SK-N-SH (cell line): ENCODE measurements around the gene UNC5B. TPM values are rescaled to one million over a fixed set of nuclear protein-coding genes. Genes with fewer than 3 reads are reported as not detected.

Source experiments
- CTCF ChIA-PET: fragments of 300-600, 350-600 bp; formaldehyde crosslinking; extraction: SDS; loops from one replicate; lab custom pipeline; 2021; lab: Yijun Ruan, JAX
- POLR2A ChIA-PET: fragments of 350-600 bp; sonication (Branson Sonifier 250); formaldehyde crosslinking; extraction: SDS; loops from one replicate; lab custom pipeline; 2020; ENCODE audit warnings: antibody characterized with exemption, inconsistent platforms; lab: Yijun Ruan, JAX
- DNase-seq: peaks from one replicate; pipeline ENCODE4 v3.0.0; 2012
- H2AFZ ChIP-seq: fragments of 200-600 bp; sonication (generic); 2 replicates; pipeline ENCODE4 v1.8.1; 2016; ENCODE audit warnings: antibody characterized with exemption, mild to moderate bottlenecking, low read depth
- H3F3A ChIP-seq: fragments of 200-600 bp; sonication (generic); replicated peaks from 2 replicates; pipeline ENCODE3; 2016; ENCODE audit warnings: antibody characterized with exemption, mild to moderate bottlenecking; ENCODE audit not compliant: insufficient read depth
- H3K27ac ChIP-seq, 2 experiments: fragments of 200-500 bp in 1 of 2; fragments of 200-600 bp in 1 of 2; sonication (Bioruptor generic) in 1 of 2; sonication (generic), shearing (Covaris generic) in 1 of 2; 2 replicates each; pipeline versions ENCODE4 v1.5.1 to v1.6.1; 2014 to 2016; ENCODE audit warnings: low read depth in 2 of 2, inconsistent platforms in 1 of 2, low read length in 1 of 2, mild to moderate bottlenecking in 1 of 2, mixed read lengths in 1 of 2
- H3K27me3 ChIP-seq: fragments of 200-600 bp; sonication (generic), shearing (Covaris generic); 2 replicates; pipeline ENCODE4 v1.6.1; 2016; ENCODE audit warnings: mixed run types; ENCODE audit not compliant: insufficient read depth
- H3K36me3 ChIP-seq, 2 experiments: fragments of 200-500 bp in 1 of 2; fragments of 200-600 bp in 1 of 2; sonication (Bioruptor generic) in 1 of 2; sonication (generic) in 1 of 2; replicated peaks in 1 of 2; 2 replicates each; pipeline versions ENCODE3 to v1.5.1; 2014 to 2016; ENCODE audit warnings: low read length in 1 of 2, mild to moderate bottlenecking in 1 of 2; ENCODE audit not compliant: insufficient read depth in 2 of 2, control insufficient read depth in 1 of 2
- H3K4me1 ChIP-seq, 2 experiments: fragments of 200-500 bp in 1 of 2; fragments of 200-600 bp in 1 of 2; sonication (Bioruptor generic) in 1 of 2; sonication (generic), shearing (Covaris generic) in 1 of 2; 2 replicates each; pipeline versions ENCODE4 v1.5.1 to v1.6.1; 2014 to 2016; ENCODE audit warnings: low read depth in 1 of 2, low read length in 1 of 2, mixed run types in 1 of 2; ENCODE audit not compliant: insufficient read depth in 2 of 2, control insufficient read depth in 1 of 2
- H3K4me2 ChIP-seq: fragments of 200-600 bp; sonication (generic), shearing (Covaris generic); 2 replicates; pipeline ENCODE4 v1.6.1; 2017; ENCODE audit warnings: mixed run types
- H3K4me3 ChIP-seq, 2 experiments: fragments of 200-500 bp in 1 of 2; fragments of 200-600 bp in 1 of 2; sonication (Bioruptor generic) in 1 of 2; sonication (generic), shearing (Covaris generic) in 1 of 2; 2 replicates each; pipeline versions ENCODE4 v1.5.1 to v1.8.1; 2014 to 2016; ENCODE audit warnings: low read depth in 2 of 2, inconsistent platforms in 1 of 2, low read length in 1 of 2, mild to moderate bottlenecking in 1 of 2, mixed read lengths in 1 of 2, moderate library complexity in 1 of 2
- H3K79me2 ChIP-seq: fragments of 200-600 bp; sonication (generic); 2 replicates; pipeline ENCODE4 v1.8.1; 2017; ENCODE audit warnings: mild to moderate bottlenecking; ENCODE audit not compliant: insufficient read depth
- H3K9ac ChIP-seq: fragments of 200-600 bp; sonication (generic); 2 replicates; pipeline ENCODE4 v1.6.1; 2017; ENCODE audit warnings: mixed run types
- H3K9me2 ChIP-seq: fragments of 200-600 bp; sonication (generic); 2 replicates; pipeline ENCODE4 v1.6.1; 2017; ENCODE audit warnings: mixed run types
- H3K9me3 ChIP-seq: fragments of 200-600 bp; sonication (generic); 2 replicates; pipeline ENCODE4 v1.6.1; 2017; ENCODE audit warnings: mixed run types, mild to moderate bottlenecking, moderate library complexity
- H4K20me1 ChIP-seq: fragments of 200-600 bp; sonication (generic); 2 replicates; pipeline ENCODE4 v1.6.1; 2017; ENCODE audit warnings: mild to moderate bottlenecking, mixed run types; ENCODE audit not compliant: insufficient read depth
- CHD2 ChIP-seq: fragments of 150-350 bp; IDR thresholded peaks from 2 replicates; pipeline ENCODE4 v1.6.1; 2018; ENCODE audit warnings: low read length; ENCODE audit not compliant: partially characterized antibody
- EP300 ChIP-seq, 2 experiments: IDR thresholded peaks; 2 replicates each; pipeline versions ENCODE4 v1.4.0 to v1.6.1; 2012; ENCODE audit warnings: borderline replicate concordance in 1 of 2, low read depth in 1 of 2, low read length in 1 of 2
- FOSL2 ChIP-seq: IDR thresholded peaks from 2 replicates; pipeline ENCODE4 v1.4.0; 2012; ENCODE audit warnings: low read depth, mild to moderate bottlenecking, moderate library complexity, borderline replicate concordance
- FOXM1 ChIP-seq: IDR thresholded peaks from 2 replicates; pipeline ENCODE4 v1.4.0; 2012; ENCODE audit warnings: low read depth, mild to moderate bottlenecking
- JUND ChIP-seq: IDR thresholded peaks from 2 replicates; pipeline ENCODE4 v1.4.0; 2012
- MEF2A ChIP-seq: IDR thresholded peaks from 2 replicates; pipeline ENCODE4 v1.4.0; 2012; ENCODE audit warnings: low read depth, borderline replicate concordance
- MXI1 ChIP-seq: IDR thresholded peaks from 2 replicates; pipeline ENCODE4 v1.6.1; 2012; ENCODE audit warnings: mild to moderate bottlenecking, low read depth, low read length, improper control_type of control experiment
- NRF1 ChIP-seq: IDR thresholded peaks from 2 replicates; pipeline ENCODE4 v1.6.1; 2012; ENCODE audit warnings: low read depth, mild to moderate bottlenecking, low read length
- POLR2AphosphoS5 ChIP-seq: IDR thresholded peaks from 2 replicates; pipeline ENCODE4 v1.6.1; 2012; ENCODE audit warnings: low read depth, low read length
- RAD21 ChIP-seq: IDR thresholded peaks from 2 replicates; pipeline ENCODE4 v1.6.1; 2012; ENCODE audit warnings: mild to moderate bottlenecking, low read length
- SMC3 ChIP-seq: IDR thresholded peaks from 2 replicates; pipeline ENCODE4 v1.6.1; 2012; ENCODE audit warnings: low read depth, low read length, improper control_type of control experiment
- YY1 ChIP-seq: IDR thresholded peaks from 2 replicates; pipeline ENCODE4 v1.4.0; 2012; ENCODE audit warnings: low read depth, mild to moderate bottlenecking
- WGBS: methylation state at CpG from one replicate; pipeline ENCODE4 v1.1.6; 2017; ENCODE audit warnings: low lambda C conversion rate; 5-methylcytosine and 5-hydroxymethylcytosine counted together
- polyA plus RNA-seq, 3 experiments: library from polyadenylated mRNA; depleted of rRNA; stranded (reverse); fragments of >200 nt; gene quantifications; 2 replicates each; pipeline ENCODE4 v1.2.3, GENCODE V29; 2012
- TF ChIP-seq, protein P1 (sequence below): fragments of 150-350 bp; IDR thresholded peaks from 2 replicates; pipeline ENCODE4 v1.6.1; 2017; ENCODE audit warnings: antibody characterized with exemption, low read length, low read depth, borderline replicate concordance
- TF ChIP-seq, protein P2 (sequence below): IDR thresholded peaks from 2 replicates; pipeline ENCODE4; 2012
- TF ChIP-seq, protein P3 (sequence below): IDR thresholded peaks from 2 replicates; pipeline ENCODE4 v1.4.0; 2012; ENCODE audit warnings: low read depth
- TF ChIP-seq, protein P4 (sequence below): IDR thresholded peaks from 2 replicates; pipeline ENCODE4 v1.4.0; 2012; ENCODE audit warnings: low read depth, borderline replicate concordance
- TF ChIP-seq, protein P5 (sequence below): fragments of 150-350 bp; IDR thresholded peaks from 2 replicates; pipeline ENCODE4 v1.6.1; 2016; ENCODE audit warnings: mild to moderate bottlenecking, low read depth, low read length

Gene UNC5B
- polyA plus RNA-seq, 1 of the 3 experiments (the other 2 are of a cell fraction): 13.8 TPM

DNA sequence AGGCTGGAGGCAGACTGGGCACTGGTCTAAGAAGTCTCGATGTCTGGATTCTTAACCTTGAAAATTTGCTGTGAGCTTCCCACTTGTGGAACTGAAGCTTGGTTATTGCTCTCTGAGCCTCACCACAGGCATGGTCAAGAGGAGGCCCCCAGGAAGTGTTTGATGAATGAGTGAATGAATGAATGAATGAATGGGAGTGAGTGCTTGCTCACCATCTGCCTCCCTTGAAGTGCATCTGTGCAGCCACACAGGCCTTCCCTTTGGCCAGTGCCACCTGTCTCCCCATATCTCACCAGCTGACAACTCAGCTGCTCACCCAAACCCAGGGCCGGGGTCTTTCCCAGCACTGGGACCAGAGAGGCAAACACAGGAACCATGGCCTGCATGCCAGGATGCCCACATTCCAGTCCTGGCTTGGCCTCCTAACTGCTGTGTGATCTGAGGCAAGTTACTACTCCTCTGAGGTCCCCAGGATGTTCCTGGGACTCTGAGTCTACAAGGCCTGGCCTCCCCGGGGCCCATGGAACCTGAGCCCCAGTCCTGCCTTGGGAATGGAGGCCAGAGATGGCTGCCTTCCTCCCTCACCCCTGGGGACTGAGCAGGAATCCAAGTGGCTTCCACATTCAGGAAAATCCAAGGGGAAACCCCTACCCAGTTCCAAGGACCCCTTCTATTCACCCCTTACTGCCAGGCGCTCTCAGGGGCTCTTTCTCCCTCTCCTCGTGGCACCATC is 55.3 kb downstream of the UNC5B start:
- no peak overlapping the region for H2AFZ ChIP-seq
- no peaks in the 10 kb centered on the region for H3K9me3 ChIP-seq
- CTCF ChIA-PET: interaction anchor here (0.7 to 10.4 kb wide), 18 partner anchors 9 to 380 kb away, joined by 3 to 139 read pairs (median 4); partner anchors contain the start of gene UNC5B
- no peaks in the 10 kb centered on the region for H3K9me2 ChIP-seq
- H3K27ac ChIP-seq: peak overlapping the region; percentile 56 to 94; a peak in 3 of 4 replicates
- peaks cover 56 to 95% of the 10 kb centered on the region in 2 experiments for H3K4me1 ChIP-seq
- peaks cover 36% of the 10 kb centered on the region for H3F3A ChIP-seq
- TF ChIP-seq FOSL2: no peak
- TF ChIP-seq SMC3: no peak
- TF ChIP-seq CHD2: no peak
- TF ChIP-seq, protein P1, sequence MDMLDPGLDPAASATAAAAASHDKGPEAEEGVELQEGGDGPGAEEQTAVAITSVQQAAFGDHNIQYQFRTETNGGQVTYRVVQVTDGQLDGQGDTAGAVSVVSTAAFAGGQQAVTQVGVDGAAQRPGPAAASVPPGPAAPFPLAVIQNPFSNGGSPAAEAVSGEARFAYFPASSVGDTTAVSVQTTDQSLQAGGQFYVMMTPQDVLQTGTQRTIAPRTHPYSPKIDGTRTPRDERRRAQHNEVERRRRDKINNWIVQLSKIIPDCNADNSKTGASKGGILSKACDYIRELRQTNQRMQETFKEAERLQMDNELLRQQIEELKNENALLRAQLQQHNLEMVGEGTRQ: no peak
- TF ChIP-seq FOXM1: no peak
- TF ChIP-seq JUND: no peak
- TF ChIP-seq, protein P2, sequence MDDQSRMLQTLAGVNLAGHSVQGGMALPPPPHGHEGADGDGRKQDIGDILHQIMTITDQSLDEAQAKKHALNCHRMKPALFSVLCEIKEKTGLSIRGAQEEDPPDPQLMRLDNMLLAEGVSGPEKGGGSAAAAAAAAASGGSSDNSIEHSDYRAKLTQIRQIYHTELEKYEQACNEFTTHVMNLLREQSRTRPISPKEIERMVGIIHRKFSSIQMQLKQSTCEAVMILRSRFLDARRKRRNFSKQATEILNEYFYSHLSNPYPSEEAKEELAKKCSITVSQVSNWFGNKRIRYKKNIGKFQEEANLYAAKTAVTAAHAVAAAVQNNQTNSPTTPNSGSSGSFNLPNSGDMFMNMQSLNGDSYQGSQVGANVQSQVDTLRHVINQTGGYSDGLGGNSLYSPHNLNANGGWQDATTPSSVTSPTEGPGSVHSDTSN: no peak
- POLR2A ChIA-PET: interaction anchor here (0.9 to 5.8 kb wide), 6 partner anchors 8 to 52 kb away, joined by 3 to 39 read pairs (median 7); no protein-coding TSS in a partner anchor
- no peak for DNase-seq
- no peak overlapping the region for H3K4me2 ChIP-seq
- no peak overlapping the region for H3K4me3 ChIP-seq
- no peak overlapping the region for H3K9ac ChIP-seq
- H4K20me1 ChIP-seq: peaks cover 42% of the 10 kb centered on the region; the same call in 1 of the 2 replicates
- peaks cover 82% of the 10 kb centered on the region for H3K79me2 ChIP-seq
- WGBS: 89% methylated on average over 4 of the region's 5 CpGs
- H3K36me3 ChIP-seq: no peaks in the 10 kb centered on the region
- H3K27me3 ChIP-seq: no peaks in the 10 kb centered on the region

DNA sequence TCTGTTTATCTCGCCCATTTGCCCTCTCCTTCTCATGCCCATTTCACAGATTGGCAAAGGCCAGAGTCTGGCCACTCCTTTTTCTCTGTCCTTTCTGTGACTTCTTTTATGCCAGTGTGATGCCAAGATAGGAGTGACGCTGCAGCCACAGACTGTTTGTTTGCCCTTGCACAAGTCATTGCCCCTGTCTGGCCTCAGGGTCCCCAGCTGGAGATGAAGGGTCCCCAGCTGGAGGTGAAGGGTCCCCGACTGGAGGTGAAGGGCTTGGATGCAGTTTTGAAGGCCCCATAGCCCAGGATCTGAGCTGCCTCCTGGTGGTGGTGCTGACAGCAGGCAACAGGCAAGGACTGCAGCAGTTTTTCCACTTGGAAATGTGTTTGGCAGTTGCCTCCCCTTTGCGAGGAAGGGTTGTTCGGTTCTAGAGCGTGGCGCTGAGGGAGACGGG is 55.9 kb downstream of the UNC5B start:
- WGBS: 61% methylated on average over 8 of the region's 8 CpGs
- POLR2A ChIA-PET: interaction anchor here (1.0 to 5.8 kb wide), 4 partner anchors 8 to 56 kb away, joined by 6 to 39 read pairs (median 16); partner anchors contain the start of gene UNC5B
- H3K27ac ChIP-seq: peak overlapping the region; percentile 56 to 94
- TF ChIP-seq YY1: no peak
- TF ChIP-seq POLR2AphosphoS5: no peak
- TF ChIP-seq, protein P2: no peak
- TF ChIP-seq, protein P3, sequence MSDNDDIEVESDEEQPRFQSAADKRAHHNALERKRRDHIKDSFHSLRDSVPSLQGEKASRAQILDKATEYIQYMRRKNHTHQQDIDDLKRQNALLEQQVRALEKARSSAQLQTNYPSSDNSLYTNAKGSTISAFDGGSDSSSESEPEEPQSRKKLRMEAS: no peak
- no peak for TF ChIP-seq EP300 (IDR thresholded peaks at IDR 0.05; ENCODE audit: borderline replicate concordance in 1 of 2, low read depth in 1 of 2, low read length in 1 of 2)
- no peak for TF ChIP-seq NRF1
- TF ChIP-seq FOSL2: no peak
- TF ChIP-seq SMC3: peak; percentile 69
- no peak for TF ChIP-seq JUND
- TF ChIP-seq MEF2A: no peak
- TF ChIP-seq, protein P1: no peak
- TF ChIP-seq, protein P4, sequence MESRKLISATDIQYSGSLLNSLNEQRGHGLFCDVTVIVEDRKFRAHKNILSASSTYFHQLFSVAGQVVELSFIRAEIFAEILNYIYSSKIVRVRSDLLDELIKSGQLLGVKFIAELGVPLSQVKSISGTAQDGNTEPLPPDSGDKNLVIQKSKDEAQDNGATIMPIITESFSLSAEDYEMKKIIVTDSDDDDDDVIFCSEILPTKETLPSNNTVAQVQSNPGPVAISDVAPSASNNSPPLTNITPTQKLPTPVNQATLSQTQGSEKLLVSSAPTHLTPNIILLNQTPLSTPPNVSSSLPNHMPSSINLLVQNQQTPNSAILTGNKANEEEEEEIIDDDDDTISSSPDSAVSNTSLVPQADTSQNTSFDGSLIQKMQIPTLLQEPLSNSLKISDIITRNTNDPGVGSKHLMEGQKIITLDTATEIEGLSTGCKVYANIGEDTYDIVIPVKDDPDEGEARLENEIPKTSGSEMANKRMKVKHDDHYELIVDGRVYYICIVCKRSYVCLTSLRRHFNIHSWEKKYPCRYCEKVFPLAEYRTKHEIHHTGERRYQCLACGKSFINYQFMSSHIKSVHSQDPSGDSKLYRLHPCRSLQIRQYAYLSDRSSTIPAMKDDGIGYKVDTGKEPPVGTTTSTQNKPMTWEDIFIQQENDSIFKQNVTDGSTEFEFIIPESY: no peak
- TF ChIP-seq MXI1: no peak
- TF ChIP-seq RAD21: peak; percentile 64
- TF ChIP-seq, protein P5, sequence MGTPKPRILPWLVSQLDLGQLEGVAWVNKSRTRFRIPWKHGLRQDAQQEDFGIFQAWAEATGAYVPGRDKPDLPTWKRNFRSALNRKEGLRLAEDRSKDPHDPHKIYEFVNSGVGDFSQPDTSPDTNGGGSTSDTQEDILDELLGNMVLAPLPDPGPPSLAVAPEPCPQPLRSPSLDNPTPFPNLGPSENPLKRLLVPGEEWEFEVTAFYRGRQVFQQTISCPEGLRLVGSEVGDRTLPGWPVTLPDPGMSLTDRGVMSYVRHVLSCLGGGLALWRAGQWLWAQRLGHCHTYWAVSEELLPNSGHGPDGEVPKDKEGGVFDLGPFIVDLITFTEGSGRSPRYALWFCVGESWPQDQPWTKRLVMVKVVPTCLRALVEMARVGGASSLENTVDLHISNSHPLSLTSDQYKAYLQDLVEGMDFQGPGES: no peak

More for the DNA sequence above, 55.9 kb downstream of the UNC5B start:
- H3K36me3 ChIP-seq: no peaks in the 10 kb centered on the region
- no peak for DNase-seq
- H3K4me3 ChIP-seq: no peak overlapping the region; a peak in 1 of 4 replicates
- peaks cover 36% of the 10 kb centered on the region for H3F3A ChIP-seq
- H3K4me1 ChIP-seq: peaks cover 59 to 92% of the 10 kb centered on the region in 2 experiments
- peaks cover 82% of the 10 kb centered on the region for H3K79me2 ChIP-seq
- peaks cover 48% of the 10 kb centered on the region; the same call in 1 of the 2 replicates for H4K20me1 ChIP-seq
- no peak overlapping the region; the same call in 1 of the 2 replicates for H3K4me2 ChIP-seq
- no peaks in the 10 kb centered on the region for H3K9me2 ChIP-seq
- H3K9ac ChIP-seq: no peak overlapping the region
- no peak overlapping the region for H2AFZ ChIP-seq
- CTCF ChIA-PET: interaction anchor here (0.7 to 10.4 kb wide), 15 partner anchors 9 to 381 kb away, joined by 3 to 139 read pairs (median 4); partner anchors contain the start of gene UNC5B
- no peaks in the 10 kb centered on the region for H3K9me3 ChIP-seq
- H3K27me3 ChIP-seq: no peaks in the 10 kb centered on the region
